NCI-H526 treated with DMSO at 0.1 percent for 48 hours (cell line): ENCODE data around the gene UBQLN1.

Experiments
- DNase-seq: peaks from one replicate; lab custom pipeline; 2025; lab: John Stamatoyannopoulos, UW

UBQLN1 gene

GRCh38 chr9:83688921-83689320 is 18.8 kb downstream of the UBQLN1 start:
- no peak for DNase-seq

GRCh38 chr9:83681490-83681889 is 26.3 kb downstream of the UBQLN1 start:
- no peak for DNase-seq

- DNase-seq = no peak
Measured at GRCh38 chr9:83680233-83680632, 27.5 kb downstream of the UBQLN1 start.

GRCh38 chr9:83677596-83677995 is 30.2 kb downstream of the UBQLN1 start:
- DNase-seq = no peak

- DNase-seq = no peak
Measured at GRCh38 chr9:83675466-83675865, 32.3 kb downstream of the UBQLN1 start.

GRCh38 chr9:83671451-83671850 is 36.3 kb downstream of the UBQLN1 start:
- no peak for DNase-seq

- no peak for DNase-seq
Measured at GRCh38 chr9:83670381-83670780, 37.4 kb downstream of the UBQLN1 start.

GRCh38 chr9:83669067-83669466 is 38.7 kb downstream of the UBQLN1 start:
- DNase-seq = no peak

- peak; percentile 17 for DNase-seq
Measured at GRCh38 chr9:83665580-83666200, 42.1 kb downstream of the UBQLN1 start.

- DNase-seq = no peak
Measured at GRCh38 chr9:83662933-83663332, 44.8 kb downstream of the UBQLN1 start.

- DNase-seq = no peak
Measured at GRCh38 chr9:83656952-83657351, 50.8 kb downstream of the UBQLN1 start.

GRCh38 chr9:83656032-83656680 is 51.6 kb downstream of the UBQLN1 start:
- DNase-seq = no peak

GRCh38 chr9:83655433-83655832 is 52.3 kb downstream of the UBQLN1 start:
- DNase-seq = no peak

GRCh38 chr9:83652433-83652832 is 55.3 kb downstream of the UBQLN1 start:
- no peak for DNase-seq

- no peak for DNase-seq
Measured at GRCh38 chr9:83651558-83651957, 56.2 kb downstream of the UBQLN1 start.

GRCh38 chr9:83649515-83649914 is 58.2 kb downstream of the UBQLN1 start:
- DNase-seq = no peak

GRCh38 chr9:83649080-83649479 is 58.7 kb downstream of the UBQLN1 start:
- DNase-seq = no peak

GRCh38 chr9:83646500-83647239 is 61.1 kb downstream of the UBQLN1 start:
- no peak for DNase-seq

- DNase-seq = no peak
Measured at GRCh38 chr9:83642793-83643192, 65.0 kb downstream of the UBQLN1 start.

GRCh38 chr9:83639266-83639665 is 68.5 kb downstream of the UBQLN1 start:
- DNase-seq = no peak

- DNase-seq = no peak
Measured at GRCh38 chr9:83637389-83637788, 70.4 kb downstream of the UBQLN1 start.

- no peak for DNase-seq
Measured at GRCh38 chr9:83636813-83637212, 70.9 kb downstream of the UBQLN1 start.

GRCh38 chr9:83633676-83634075 is 74.1 kb downstream of the UBQLN1 start:
- DNase-seq = no peak
